HG03469 (cell line): ENCODE results near the gene CMTR1.

Experiments
- ATAC-seq: cut with Tn5 transposase; IDR thresholded peaks from one replicate; pipeline ENCODE4 v1.9.1; 2021; ENCODE audit warnings: mild to moderate bottlenecking, moderate library complexity, moderate number of reproducible peaks; ENCODE audit not compliant: unreplicated experiment

CMTR1 gene

GRCh38 chr6:37525460-37526357, 92.7 kb downstream of the CMTR1 start:
- ATAC-seq, result no peak

- ATAC-seq, result no peak
Observed at GRCh38 chr6:37528541-37528940, 95.5 kb downstream of the CMTR1 start.

- ATAC-seq, result no peak
Observed at GRCh38 chr6:37530297-37530696, 97.3 kb downstream of the CMTR1 start.

DNA sequence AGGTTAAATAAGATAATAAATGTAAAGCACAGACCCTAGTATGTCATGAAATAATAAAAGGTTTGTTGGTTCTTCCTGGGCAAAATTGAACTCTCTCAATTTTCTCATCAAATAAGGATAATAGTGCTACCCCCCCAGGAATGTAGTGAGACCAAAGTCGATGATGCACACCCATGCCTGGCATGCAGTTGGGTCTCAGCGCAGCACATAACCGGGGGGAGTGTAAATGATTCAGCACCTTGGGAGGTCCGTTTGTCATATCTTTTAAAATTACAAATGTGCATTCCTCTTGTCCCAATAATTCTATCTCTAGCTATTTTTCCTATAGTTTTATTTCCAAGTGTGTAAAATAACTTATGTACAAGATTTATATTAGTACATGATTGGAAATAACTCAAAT, 98.0 kb downstream of the CMTR1 start:
- no peak for ATAC-seq
